GM18519 (cell line): Measurements from ENCODE around the gene PEX11A.

Experiments used
- ATAC-seq: cut with Tn5 transposase; IDR thresholded peaks from one replicate; pipeline ENCODE4 v1.9.1; 2021; ENCODE audit warnings: mild to moderate bottlenecking, moderate library complexity; ENCODE audit not compliant: unreplicated experiment, low FRiP score

Gene PEX11A

DNA sequence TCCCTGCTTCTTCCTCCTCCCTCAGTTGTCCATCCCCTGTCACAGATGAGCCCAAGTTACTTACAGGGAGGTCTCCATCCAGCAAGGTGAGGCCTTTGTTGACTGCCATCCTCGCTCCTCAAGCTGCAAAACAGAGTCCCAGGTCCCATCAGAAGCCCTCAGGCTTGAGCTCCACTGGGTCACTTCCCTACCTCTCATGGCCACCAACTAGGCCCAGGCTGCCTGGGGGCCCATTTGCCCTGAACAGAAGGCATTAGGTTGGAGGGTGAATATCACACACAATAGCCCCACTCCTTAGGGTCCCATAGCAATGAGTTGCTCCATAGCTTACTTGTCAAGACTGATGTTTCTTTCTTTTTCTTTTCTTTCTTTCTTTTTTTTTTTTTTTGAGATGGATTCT lies 13.2 kb downstream of the PEX11A start:
- no peak for ATAC-seq

DNA sequence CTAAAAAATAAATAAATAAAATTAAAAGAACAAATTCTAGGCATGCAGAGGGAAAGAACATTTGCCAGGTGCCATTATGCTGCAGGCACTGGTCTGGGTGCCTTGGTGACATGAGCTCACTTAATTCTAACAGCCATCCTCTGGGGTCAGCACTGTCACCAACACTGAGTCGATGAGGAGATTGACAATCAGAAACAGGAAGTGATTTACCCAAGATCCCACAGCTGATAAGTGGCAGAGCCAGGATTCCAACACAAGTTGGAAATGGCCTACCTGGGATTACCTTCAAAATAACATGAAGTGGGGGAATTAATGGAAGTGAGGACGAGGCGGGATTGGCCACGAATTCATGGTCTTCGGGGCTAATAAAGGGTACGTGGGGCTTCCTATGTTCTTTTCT lies 14.9 kb downstream of the PEX11A start:
- no peak for ATAC-seq

DNA sequence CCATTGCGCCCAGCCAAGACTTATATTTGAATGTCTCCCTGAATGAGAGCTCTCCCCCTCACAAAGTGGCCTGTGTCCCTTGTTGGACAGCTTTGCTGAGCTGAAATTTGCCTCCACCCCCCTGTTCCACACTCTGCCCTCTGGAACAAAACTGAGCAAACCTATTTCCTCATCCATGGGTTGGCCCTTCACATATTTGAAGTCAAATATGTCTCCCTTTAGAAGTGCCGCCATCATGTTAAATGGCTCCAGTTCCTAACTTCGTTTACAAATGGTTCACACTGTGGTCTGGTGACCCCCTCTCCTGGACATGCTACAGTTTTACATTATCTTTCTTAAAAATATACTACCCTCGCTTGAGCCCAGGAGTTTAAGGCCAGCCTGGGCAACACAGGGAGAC lies 16.0 kb downstream of the PEX11A start:
- no peak for ATAC-seq

DNA sequence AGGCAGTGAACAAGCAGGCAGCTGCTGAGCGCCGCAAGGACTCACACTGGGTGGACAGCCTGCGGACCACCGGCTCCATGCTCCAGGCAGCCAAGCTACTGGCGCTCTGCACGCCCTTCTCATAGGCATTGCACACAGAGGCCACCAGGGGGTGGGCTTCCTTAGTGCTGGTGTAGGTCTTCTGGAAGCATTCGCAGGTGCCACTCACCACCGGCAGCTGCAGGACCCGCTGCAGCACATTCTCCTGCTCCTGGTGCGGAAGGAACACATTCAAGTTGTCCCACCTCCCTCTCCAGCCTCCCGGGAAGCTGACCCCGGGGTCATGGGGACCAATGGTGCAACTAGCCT lies 17.4 kb downstream of the PEX11A start:
- ATAC-seq: no peak

DNA sequence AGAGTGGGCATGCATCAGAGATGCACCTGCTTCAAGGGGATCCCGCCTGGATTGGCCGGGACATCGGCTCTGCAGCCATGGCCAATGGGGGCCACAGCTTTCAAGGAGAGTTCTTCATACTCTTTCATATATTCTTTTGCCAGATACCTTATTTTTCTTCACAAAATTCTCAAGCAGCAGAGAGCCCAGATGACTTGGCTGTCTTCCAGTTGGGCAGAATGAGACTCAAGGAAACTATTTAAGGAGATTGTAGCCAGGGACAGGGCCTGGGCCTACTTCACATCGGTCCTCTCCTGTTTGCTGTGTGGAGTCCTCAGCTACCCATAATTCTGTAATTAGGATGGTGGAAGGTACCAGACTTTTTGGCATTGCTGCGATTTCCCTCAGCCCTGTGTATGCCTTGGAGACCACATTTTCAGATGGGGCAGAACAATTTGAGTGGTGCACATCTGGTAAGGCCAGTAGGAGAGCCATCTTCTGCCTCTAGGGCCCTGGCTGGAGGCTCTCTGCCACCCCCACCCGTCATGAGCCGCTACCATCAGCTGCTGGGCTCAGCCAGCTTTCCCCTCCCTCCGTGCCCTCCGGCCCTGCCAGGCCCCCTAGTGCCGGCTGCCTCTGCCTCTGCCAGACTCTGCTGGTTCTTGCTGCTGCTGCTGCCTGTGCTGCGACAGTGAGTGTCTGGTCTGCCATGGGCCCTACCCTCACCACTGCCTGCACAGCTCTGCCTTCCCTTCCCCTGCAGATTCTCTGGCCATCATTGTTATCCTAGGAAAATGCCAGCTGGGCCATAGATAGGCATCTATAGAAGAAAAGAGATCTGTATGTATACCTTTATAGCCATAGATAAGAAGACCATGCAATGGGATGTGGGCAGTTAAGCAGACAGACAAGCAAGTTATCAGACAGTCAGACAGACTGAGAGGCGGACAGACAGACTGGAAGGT lies 18.1 kb downstream of the PEX11A start:
- ATAC-seq: no peak

DNA sequence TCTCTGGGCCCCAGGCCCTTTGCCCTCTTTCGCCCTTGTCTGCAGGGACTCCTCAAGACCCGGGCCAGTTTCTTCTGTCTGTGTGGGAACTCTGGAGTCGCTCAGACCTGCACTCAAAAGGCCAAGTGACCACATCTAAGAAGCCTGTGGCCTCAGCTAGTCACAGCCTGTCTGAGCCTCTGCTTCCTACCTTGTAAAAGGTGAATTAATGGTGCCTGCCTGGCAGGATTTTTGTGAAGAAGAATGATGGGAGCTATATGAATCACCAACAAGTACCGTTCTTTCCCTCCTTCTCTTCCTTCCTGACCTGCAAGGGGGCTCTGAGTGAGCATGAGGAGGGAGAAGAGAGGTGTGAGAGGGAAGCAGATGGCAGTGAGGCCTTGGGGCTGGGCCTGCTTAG lies 18.9 kb downstream of the PEX11A start:
- ATAC-seq: no peak

DNA sequence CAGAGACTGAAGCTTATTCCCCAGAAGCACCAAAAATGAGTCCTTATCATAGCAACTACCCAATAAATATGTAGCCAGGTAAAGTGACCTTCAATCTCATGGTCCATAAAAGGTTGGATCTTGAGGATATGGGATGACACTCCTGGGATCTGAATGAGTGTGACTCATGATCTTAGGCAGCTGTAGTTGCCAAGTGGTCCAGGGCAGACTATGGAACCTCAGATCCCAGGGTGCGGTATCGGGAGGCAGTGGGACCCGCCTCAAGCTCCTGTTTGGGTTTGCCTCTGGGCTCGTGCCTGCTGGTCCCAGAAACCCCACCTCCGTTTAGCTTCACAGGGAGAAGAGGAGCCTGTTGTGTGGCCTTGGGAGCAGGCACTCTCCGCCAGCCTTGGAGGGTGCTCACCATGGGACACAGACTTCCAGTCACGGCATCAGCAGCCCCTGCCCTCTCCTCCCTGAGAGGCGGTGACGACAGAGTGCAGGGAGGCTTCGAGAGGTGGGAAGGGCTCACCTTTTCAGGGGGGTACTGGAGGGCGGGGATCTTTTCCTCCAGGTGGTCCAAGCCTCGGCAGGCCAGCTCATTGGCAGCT lies 19.5 kb downstream of the PEX11A start:
- ATAC-seq: no peak

DNA sequence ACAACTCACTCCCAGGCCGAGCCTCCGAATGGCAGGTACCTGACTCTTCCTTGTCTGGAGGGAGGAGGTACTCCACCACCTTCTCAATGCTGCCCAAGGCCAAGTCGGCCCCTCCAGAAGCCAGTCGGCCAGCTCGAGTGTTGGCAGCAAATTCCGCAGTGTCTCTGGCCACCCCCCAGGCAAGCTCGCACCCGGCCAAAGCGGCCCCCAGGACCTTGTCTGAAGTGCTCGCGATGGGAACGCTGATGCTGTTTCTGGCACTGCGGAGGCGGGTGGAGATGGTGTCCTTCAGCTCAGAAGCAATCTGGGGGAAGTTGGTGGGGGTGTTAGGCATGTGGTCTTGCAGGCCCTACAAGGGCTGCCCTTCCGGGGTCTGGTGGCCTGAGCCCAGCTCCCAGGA lies 20.6 kb downstream of the PEX11A start:
- ATAC-seq: no peak

DNA sequence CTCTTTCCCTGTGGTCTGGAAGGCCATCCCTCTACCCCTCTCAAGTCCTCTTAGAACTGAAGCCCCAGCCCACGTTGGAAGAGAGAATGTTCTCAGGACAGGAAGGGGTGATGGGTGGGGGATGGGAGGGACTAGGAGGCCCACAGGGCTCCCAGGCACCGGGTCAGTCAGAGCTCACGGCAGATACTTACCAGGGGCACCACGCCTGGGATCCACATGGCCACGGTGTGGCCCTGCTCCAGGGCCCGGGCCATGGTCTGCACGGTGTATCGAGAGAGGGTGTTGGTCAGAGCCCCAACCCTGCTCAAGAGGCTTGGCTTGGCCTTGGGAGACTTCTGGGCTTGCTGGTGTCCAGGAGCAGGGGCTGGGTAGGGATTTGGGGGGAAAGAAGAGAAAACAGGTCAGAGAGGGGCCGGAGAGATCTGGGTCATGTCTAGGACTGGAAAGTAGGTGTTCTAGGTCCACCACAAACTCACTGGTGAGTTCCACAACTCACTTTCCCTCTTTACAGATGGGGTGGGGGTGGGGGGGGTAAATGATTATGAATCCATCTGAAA lies 21.2 kb downstream of the PEX11A start:
- no peak for ATAC-seq

DNA sequence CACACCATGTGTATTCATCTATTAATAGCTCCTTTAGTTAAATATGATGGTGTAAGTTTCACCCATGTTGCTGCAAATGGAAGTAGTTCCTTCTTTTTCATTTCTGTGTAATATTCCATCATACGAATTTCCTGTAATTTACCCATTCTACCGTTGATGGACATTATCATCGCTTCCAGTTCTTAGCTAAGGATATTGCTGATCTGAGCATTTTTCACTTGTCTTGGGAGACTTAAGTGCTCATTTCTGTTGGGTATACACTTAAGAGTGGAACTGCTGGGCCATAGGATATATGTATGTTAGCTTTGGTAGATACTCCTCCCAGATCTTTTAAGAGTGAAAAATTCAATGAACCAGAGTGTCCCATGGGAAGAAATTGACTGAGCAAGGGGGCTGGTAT lies 22.4 kb downstream of the PEX11A start:
- no peak for ATAC-seq

DNA sequence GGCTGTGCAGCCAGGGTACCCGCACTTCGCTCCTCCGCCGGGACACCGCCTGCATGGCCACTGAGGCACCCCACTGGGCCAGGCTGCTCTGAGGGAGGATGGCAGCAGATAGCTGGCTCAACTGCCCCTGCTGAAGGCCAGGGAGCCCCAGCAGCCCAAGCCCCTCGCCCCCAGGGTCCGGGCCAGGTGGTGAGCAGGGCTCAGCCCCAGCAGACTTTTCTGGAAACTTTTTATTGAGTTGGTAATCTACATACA lies 22.9 kb downstream of the PEX11A start:
- ATAC-seq: no peak

DNA sequence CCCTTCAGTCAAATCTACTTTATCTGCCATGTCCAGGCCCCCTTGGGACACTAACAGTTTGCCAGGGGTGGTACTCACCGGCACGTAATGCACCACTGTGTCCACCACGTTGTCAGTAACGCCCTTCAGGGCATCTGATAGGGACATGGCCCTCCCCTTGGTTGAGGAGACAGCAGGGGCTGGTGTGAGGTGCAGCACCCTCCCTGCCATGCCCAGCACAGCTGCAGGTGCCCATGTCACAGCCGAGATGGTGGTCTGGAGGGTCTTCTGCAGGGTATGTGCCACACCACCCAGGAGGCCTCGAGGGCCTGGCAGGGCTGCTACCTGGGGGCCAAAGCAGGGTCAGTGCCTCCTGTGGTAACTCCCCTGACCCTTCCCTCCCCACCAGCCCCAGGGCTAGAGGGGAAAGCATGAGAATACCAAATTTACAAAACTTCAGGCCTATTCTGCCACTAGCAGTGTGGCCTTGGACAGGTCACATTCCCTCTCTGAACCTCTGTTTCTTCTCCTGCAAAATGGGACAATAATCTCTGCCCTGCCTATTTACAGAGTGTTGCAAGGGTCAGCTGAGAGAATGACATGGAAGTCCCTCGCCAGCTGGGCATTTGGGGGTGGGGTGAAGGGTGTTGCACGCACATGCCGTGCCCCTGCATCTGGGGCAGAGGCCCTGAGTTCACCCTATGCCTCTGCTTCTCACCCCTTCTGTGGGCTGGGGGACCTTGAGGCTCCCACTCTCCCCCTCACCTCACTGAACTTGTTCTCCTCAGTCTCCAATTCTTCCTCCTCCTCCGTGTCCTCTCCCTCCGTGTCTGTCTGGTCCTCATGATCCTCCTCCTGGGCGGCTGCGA lies 23.5 kb downstream of the PEX11A start:
- ATAC-seq: no peak

DNA sequence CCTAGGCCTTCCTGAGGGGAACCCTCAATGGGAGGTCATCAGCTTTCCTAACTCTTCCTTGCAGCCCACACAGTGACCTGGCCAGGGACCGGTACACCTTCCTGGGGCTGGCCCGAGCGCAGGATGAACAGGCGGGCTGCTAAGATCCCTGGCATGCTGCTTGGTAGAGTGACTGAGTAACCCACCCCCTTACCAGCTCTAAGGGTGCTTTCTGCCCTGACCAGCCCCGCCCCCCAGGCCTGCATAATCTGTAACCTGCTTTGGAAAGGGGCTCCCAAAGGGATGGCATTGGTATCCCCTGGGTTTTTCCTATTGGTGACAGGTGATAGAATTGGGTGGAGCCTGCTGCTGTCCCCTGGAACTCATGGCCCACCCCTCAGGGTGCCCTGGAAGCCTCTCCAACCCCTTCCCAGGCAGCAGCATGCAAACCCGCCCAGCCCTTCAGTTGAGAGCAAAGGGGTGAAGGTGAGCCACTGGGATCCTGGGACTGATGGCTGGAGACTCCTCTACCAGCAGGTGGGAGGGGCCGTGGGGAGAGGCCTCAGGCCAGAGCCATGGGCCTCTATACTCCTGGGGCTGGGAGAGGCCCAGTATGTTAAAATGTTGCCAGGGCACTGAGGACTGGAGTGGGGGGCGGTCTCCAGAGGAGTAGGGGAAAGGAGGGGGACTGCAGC lies 24.2 kb downstream of the PEX11A start:
- no peak for ATAC-seq

DNA sequence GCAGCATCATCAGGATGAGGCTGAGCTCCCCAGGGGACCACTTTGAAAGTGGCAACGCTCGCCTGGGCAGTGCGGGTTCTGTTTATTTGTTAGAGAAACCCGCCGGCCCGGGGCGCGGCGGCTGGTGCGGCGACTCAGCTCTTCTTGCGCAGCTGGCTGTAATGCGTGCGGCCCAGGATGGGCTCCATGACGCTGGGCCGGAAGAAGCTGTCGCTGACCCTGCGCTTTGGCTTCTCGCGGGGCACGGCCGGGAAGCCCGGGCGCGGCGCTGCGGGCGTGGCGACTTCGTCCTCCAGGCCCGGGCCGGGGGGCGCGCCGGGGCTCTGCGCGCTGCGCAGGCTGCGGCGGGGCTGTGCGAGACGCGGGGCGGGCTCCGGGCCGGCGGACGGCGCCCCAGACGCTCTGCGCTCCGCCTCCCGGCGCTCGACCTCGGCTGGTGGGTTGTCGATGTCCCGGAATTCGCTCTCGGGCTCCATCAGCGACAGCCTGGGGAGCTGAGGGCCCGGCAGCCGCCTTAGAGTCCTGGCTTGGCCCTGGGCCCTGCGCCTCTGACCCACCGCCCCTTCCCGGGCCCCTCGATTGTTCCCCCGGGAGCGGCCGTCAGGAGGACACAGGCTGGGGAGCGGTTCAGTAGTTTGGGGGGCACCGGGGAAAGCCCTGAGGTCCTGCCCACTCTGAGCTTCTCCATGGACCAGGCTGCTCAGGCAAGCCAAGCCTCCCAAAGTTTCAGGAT lies 24.9 kb downstream of the PEX11A start:
- ATAC-seq: no peak

DNA sequence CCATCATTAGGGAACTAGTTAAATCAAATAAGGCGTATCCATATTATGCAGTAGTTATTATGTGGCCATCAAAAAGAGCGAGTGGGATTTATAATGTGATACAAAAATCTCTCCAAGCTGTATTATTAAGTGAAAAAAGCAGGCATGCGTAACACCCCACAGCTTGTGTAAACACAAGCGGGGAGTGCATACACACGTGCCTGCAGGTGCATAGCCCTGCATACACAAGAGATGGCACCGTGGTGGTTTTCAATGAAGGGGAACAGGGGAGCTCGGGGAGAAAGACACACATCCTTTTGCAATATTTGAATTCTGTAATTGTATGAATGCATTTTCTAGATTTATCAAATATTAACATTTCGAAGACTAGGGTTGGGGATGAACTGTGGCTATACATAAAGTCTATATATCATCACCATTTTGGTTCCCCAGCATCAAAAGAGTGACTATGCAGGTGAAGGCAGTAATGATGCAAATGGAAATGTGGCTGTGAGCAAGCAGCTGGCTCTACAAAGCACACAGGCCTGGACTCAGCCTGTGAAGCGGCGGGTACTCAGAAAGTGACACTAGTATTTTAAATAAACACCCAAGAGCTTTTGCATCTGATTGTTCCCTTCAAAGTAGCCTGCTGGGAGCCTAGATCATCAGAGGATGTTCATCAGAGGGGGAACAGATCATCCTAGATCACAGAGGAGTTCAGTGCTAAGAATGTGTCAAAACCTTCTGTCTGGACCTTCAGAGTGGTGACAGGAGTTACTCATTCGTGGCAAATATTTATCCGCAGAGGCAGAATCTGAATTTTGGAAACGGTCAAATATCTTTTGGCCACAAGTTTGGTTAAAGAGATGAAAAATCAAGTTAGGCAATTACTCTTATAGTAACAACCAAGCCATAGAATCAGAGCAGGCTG lies 25.9 kb downstream of the PEX11A start:
- no peak for ATAC-seq

DNA sequence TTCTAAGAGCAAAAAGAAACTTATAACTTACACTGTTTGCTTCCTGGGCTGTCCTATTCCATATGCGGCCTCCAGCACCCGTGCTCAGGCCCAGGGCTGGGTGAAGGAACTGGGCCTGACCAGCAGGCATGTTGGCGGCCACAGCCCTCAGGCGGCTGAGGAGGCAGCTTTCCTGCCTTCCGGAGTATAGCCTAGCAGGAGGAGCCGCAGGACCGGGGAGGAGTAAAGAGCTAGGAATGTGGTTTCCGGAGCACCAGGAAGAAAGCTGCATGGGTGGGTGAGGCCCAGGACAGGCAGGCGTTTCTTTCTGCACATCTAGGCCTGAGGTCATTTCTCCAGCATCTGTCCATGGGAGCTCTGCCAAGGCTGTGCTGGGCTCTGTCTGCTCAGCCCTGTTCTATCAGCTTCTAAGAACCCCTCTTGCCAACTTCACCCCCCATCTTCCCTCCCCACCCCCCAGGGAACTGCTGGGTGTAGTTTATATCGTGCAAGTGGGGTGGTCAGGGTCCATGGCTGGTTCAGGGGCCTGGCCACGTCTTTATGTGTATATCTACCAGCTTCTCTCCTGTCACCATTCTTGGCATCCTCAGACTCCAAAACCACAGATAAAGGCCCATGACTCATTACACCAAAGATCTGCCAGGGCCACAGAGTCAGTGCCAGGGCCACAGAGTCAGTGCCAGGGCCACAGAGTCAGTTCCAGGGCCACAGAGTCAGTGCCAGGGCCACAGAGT lies 27.5 kb downstream of the PEX11A start:
- ATAC-seq: no peak

DNA sequence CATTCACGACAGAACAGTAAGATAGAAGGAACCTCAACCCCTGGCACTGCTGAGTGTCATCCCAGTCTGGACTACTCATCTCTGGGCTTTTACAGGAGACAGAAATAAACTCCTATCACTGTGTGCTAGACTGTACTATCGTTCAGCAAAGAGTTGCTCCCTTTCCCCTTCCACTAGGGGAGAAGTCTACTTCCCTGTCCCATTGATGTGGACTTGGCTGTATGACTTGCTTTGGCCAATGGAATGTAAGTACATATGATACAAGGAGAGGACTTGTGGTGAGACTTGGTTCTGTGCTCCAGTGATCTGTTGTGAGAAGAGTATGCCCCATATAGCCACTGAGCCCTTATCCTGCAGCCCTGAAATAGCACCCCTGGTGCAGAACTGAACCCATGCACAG lies 30.0 kb downstream of the PEX11A start:
- ATAC-seq: no peak

DNA sequence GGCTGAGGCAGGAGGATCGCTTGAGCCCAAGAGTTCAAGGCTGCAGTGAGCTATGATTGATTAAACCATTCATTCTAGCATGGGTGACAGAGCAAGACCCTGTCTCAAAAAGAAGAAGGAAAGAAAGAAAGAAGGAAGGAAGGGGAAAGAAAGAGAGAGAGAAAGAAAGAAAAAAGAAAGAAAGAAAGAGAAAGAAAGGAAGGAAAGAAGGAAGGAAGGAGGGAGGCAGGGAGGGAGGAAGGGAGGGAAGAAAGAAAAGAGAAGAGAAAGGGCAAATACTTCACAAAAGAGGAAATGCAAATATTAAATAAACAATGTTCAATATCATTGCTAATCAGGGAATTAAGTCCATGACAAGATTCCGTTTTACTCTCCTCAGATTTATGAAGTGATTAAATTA lies 31.3 kb downstream of the PEX11A start:
- ATAC-seq: no peak
